OCI-LY3 (cell line): ENCODE measurements around the gene ROR2.
"Not testable (repeated sequence)": the region's sequence is repeated elsewhere in the genome, so short reads cannot be mapped to it uniquely, and the experiment has no call there.

ENCODE experiments used
- H2AFZ ChIP-seq: fragments of 200-600, 300-600 bp; shearing (Covaris generic); 2 replicates; pipeline ENCODE4 v1.6.0; 2014; ENCODE audit warnings: antibody characterized with exemption, low read depth, low read length
- H3K27ac ChIP-seq: fragments of 200-600, 300-600 bp; sonication (generic); 2 replicates; pipeline ENCODE4 v1.5.1; 2014; ENCODE audit warnings: mild to moderate bottlenecking, low read length, moderate library complexity, mixed read lengths
- H3K27me3 ChIP-seq: fragments of 200-600, 300-600 bp; sonication (generic); 2 replicates; pipeline ENCODE4 v1.6.1; 2014; ENCODE audit warnings: low read depth, low read length, mixed read lengths
- H3K36me3 ChIP-seq: fragments of 200-600, 300-600 bp; sonication (generic); replicated peaks from 2 replicates; pipeline ENCODE3; 2014; ENCODE audit warnings: low read depth, low read length, mixed read lengths
- H3K4me1 ChIP-seq: fragments of 300-600, 200-600 bp; sonication (generic); 2 replicates; pipeline ENCODE4 v1.6.1; 2014; ENCODE audit warnings: low read length, mixed read lengths
- H3K4me2 ChIP-seq: fragments of 200-600, 300-600 bp; sonication (generic); 2 replicates; pipeline ENCODE4 v1.6.1; 2014; ENCODE audit warnings: low read length, mixed read lengths
- H3K4me3 ChIP-seq: fragments of 300-600, 200-600 bp; sonication (generic); 2 replicates; pipeline ENCODE4 v1.5.1; 2014; ENCODE audit warnings: antibody characterized with exemption, mild to moderate bottlenecking, low read length, moderate library complexity
- H3K79me2 ChIP-seq: fragments of 300-600, 200-600 bp; shearing (Covaris generic); 2 replicates; pipeline ENCODE4 v1.6.1; 2014; ENCODE audit warnings: mild to moderate bottlenecking, low read length, mixed read lengths
- H3K9ac ChIP-seq: fragments of 300-600, 200-600 bp; shearing (Covaris generic); 2 replicates; pipeline ENCODE4 v1.6.0; 2014; ENCODE audit warnings: mild to moderate bottlenecking, low read length, moderate library complexity
- H3K9me3 ChIP-seq: fragments of 200-600, 300-600 bp; shearing (Covaris generic); 2 replicates; pipeline ENCODE4 v1.6.1; 2014; ENCODE audit warnings: low read length, mixed read lengths; ENCODE audit not compliant: insufficient read depth
- H4K20me1 ChIP-seq: fragments of 200-600, 300-600 bp; sonication (generic); 2 replicates; pipeline ENCODE4 v1.6.1; 2016; ENCODE audit warnings: low read length, mixed read lengths; ENCODE audit not compliant: insufficient read depth
- CTCF ChIP-seq: fragments of 200-600, 300-600 bp; sonication (generic); IDR thresholded peaks from 2 replicates; pipeline ENCODE4 v1.5.1; 2014; ENCODE audit warnings: antibody characterized with exemption, low read length, low read depth
- EZH2phosphoT487 ChIP-seq: fragments of 200-600 bp; shearing (Covaris generic); IDR thresholded peaks from 2 replicates; pipeline ENCODE4 v1.6.1; 2018; ENCODE audit warnings: antibody characterized with exemption, mixed run types, low read depth

The ROR2 gene

GRCh38 chr9:91628892-91629291 lies 321.1 kb downstream of the ROR2 start:
- H2AFZ ChIP-seq: no peak overlapping the region
- no peaks in the 10 kb centered on the region for H3K79me2 ChIP-seq
- H3K9me3 ChIP-seq: no peaks in the 10 kb centered on the region
- H3K4me2 ChIP-seq: no peak overlapping the region
- H3K36me3 ChIP-seq: no peaks in the 10 kb centered on the region
- H3K9ac ChIP-seq: no peak overlapping the region
- H3K27me3 ChIP-seq: peaks cover 22% of the 10 kb centered on the region
- TF ChIP-seq CTCF (no peak), EZH2phosphoT487 (no peak)
- no peak overlapping the region for H3K4me3 ChIP-seq
- no peak overlapping the region for H3K27ac ChIP-seq
- no peaks in the 10 kb centered on the region for H3K4me1 ChIP-seq
- no peaks in the 10 kb centered on the region for H4K20me1 ChIP-seq

- H2AFZ ChIP-seq: no peak overlapping the region
- TF ChIP-seq CTCF: no peak
- no peak for TF ChIP-seq EZH2phosphoT487
These were observed 324.7 kb downstream of the ROR2 start for GRCh38 chr9:91625331-91625730.

DNA sequence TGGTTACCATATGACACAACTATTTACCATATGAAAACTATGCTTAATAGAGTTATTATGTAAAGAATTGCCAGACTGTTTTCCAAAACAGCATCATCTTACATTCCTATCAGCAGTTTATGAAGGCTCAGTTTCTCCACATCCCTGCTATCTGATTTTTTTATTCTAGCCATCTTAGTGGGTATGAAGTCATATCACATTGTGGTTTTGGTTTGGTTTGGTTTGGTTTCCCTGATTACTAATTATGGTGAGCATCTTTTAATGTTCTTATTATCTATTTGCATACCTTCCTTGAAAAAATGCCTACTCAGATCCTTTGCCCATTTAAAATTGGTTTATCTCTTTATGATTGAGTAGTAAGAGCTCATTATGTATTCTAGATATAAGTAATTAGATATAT lies 327.0 kb downstream of the ROR2 start:
- Histone ChIP-seq H4K20me1 (no peaks in the 10 kb centered on the region), H2AFZ (no peak overlapping the region), H3K9me3 (no peaks in the 10 kb centered on the region), H3K9ac (no peak overlapping the region), H3K27me3 (peaks cover 9% of the 10 kb centered on the region; the same call in 1 of the 2 replicates), H3K27ac (no peak overlapping the region), H3K79me2 (no peaks in the 10 kb centered on the region), H3K4me3 (no peak overlapping the region), H3K4me1 (no peaks in the 10 kb centered on the region), H3K36me3 (no peaks in the 10 kb centered on the region), H3K4me2 (no peak overlapping the region)
- no peak for TF ChIP-seq EZH2phosphoT487
- no peak for TF ChIP-seq CTCF

More at GRCh38 chr9:91625331-91625730, 324.7 kb downstream of the ROR2 start:
- Histone ChIP-seq H3K9ac (no peak overlapping the region), H3K36me3 (no peaks in the 10 kb centered on the region), H3K27me3 (peaks cover 8% of the 10 kb centered on the region; the same call in 1 of the 2 replicates), H3K4me1 (no peaks in the 10 kb centered on the region), H3K27ac (no peak overlapping the region), H3K9me3 (no peaks in the 10 kb centered on the region), H3K79me2 (no peaks in the 10 kb centered on the region), H3K4me2 (no peak overlapping the region), H4K20me1 (no peaks in the 10 kb centered on the region), H3K4me3 (no peak overlapping the region)

GRCh38 chr9:91622121-91622520 lies 327.9 kb downstream of the ROR2 start:
- H3K36me3 ChIP-seq, H3K27me3 ChIP-seq, H3K4me1 ChIP-seq, H3K9me3 ChIP-seq, H3K27ac ChIP-seq, H4K20me1 ChIP-seq, H3K9ac ChIP-seq, H3K79me2 ChIP-seq, H3K4me2 ChIP-seq, H2AFZ ChIP-seq, H3K4me3 ChIP-seq: not testable (repeated sequence)

- H3K9ac ChIP-seq, H3K4me1 ChIP-seq, H4K20me1 ChIP-seq, H3K79me2 ChIP-seq, H3K27ac ChIP-seq, H3K4me3 ChIP-seq, H3K27me3 ChIP-seq, H3K9me3 ChIP-seq, H3K36me3 ChIP-seq, H2AFZ ChIP-seq, H3K4me2 ChIP-seq: not testable (repeated sequence)
These were observed 336.0 kb downstream of the ROR2 start for GRCh38 chr9:91614044-91614443.
